NOMO-1 treated with DMSO at 0.1 percent for 48 hours (cell line): ENCODE data around the gene AGR3.

Source experiments
- DNase-seq: peaks from one replicate; lab custom pipeline; 2025; ENCODE audit not compliant: unreplicated experiment; lab: John Stamatoyannopoulos, UW

The AGR3 gene

GRCh38 chr7:16838386-16838785 lies 43.4 kb downstream of the AGR3 start:
- no peak for DNase-seq

- no peak for DNase-seq
Observed at GRCh38 chr7:16836481-16836880, 45.3 kb downstream of the AGR3 start.

GRCh38 chr7:16833373-16833772 lies 48.4 kb downstream of the AGR3 start:
- no peak for DNase-seq

DNA sequence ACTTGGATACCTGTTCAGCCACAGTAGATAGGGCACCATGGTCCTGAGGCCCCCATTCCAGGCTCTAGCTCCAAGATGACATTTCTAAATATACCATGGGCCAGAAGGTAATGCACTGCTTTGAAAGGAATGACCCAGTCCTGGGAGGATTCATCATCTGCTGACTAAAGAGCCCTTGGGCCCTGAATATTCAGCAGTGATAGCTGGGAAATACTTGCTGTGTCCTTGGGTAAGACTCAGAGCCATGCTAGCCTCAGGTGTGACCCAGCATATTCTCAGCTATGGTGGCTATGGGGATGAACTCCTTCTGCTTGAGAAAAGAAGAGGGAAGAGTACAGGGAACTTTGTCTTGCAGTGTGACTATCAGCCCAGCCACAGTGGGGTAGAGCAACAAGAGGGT lies 55.7 kb downstream of the AGR3 start:
- DNase-seq, result no peak

DNA sequence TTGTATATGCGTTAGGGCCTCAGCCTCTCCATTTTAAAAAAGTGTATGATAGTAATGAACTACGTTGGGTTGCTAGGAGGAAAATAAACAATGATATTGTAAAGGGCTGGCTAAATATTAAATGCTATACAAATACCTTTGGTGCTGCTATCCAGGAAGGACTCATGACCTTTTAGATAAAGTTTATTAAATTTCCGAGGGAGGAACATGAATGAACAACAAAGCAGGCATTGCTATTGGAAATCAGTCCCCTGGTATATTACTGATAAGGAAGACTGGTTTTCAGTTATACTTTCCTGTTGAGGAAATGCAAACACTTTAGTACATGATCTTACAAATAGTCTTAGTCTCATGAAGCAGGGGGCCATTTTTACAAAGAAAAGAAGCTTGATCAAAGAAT lies 59.8 kb downstream of the AGR3 start:
- DNase-seq, result no peak

DNA sequence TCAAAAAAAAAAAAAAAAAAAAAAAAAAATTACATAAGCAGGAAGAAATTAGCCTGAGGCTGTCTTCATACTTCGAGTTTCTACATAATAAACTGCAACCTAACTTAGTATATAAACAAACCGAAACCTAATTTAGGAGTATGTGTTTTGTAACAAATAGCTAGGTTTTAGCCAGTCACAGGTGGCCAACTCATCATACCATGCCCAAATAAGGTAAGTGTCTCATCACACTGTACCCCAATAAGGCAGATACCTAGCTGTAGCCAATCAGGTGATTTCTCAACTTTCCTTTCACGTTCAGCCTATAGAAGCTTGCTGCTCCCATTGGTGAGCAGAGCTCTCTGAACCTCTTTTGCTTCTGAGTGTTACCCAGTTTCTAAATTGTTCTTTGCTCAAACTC lies 63.1 kb downstream of the AGR3 start:
- DNase-seq, result no peak

DNA sequence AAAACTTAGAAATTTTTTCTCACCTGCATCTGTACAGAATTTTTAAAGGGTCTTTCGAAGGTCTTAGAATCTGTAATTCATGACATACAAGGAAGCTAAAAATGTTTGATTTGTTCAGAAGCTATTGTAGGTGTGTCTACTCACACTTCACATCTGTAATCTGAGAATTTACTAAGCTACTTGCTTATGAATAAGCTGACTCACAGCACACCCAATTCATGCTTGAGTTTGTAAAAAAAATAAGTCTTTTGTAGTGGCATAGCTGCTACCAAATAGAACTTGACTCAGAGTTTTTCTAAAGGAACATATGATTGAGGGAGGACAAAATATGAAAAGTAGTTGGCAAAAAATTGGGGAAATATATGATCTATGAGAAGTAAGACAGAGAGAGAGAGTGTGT lies 64.2 kb downstream of the AGR3 start:
- DNase-seq, result peak; percentile 12

GRCh38 chr7:16816824-16817223 lies 65.0 kb downstream of the AGR3 start:
- DNase-seq, result peak; percentile 88

DNA sequence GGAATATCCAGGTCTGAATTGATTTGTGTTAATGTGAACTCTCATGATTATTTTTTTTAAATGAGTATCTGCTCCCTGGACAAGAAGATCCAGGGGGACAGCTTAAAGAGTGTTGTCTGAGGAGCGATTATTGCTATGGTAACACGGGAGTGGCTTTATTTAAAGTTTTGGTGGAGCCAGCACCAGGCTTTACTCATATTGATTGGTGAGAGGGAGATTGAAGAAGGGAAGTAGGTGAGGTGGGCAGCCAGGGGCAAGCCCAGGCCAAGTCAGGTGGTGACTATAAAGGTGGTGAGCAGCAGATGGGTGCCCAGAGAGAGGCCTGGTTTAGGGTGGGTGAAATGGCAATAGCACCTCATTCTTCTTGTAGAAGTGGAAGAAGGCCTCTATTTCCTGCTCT lies 66.8 kb downstream of the AGR3 start:
- DNase-seq, result no peak

DNA sequence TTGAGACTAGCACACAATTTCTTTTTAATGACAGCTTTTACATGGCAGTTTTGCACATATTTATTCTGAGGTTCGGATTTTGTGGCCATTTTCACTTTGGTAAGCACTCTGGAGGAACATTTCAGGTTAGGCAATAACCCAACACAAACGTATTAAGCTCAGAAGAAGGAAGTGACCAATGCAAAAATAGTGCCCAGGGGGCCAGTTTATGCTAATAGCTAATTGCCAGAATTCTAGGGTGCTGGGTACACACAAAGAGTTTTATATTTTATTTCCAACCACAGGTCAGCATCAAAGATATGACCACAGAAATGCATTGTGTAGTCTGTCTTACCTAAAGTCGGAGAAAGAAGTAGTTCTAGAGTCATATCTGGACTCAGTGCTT lies 68.6 kb downstream of the AGR3 start:
- peak; percentile 81 for DNase-seq

DNA sequence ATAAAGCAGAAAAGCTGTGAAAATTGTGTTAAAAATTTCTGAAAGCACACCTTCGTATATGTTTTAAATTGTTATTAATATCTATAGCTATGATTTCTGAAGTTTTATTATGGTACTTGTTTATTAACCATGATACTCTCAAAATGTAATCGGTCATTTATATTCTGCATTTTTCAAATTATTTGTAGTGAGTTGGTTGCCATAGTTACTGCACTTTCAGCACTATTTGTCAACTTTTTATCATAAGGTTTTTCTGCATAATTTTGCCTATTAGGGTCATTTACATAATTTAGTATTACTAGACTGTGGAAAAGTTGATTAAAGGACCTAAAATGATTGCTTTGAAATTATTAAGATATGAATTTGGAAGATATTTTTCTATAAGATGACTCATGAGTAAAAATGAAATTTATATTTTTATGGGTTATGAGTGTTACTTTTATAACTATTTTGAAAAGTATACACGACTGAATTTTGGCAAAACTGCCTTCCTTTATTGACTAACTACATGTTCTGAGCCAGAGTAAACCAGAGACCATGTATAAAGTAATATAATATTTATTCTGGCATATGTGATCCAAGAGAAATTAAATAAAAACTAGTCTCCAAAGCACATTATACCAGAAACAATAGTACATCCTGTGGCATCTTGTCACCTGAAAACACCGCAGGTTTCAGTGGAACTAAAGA lies 69.1 kb downstream of the AGR3 start:
- DNase-seq, result no peak

DNA sequence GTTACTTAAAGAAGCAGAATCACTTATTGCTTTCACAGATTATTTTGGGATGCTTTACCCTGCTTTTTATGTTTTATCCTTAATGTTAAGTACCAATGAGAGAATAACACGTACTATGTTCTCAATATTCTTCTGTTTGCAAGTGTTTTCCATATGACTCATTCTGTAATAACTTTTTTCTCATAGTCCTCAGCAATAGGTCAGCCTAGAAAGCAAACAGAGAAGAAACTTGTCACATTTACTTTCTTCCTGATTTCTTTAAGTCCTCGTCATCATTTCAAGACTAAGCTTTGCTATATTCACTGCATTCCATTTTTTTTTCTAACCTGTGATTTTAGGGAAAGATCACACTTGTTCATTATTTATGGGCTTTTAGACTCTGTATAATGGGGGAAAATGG lies 70.2 kb downstream of the AGR3 start:
- DNase-seq, result peak; percentile 67

DNA sequence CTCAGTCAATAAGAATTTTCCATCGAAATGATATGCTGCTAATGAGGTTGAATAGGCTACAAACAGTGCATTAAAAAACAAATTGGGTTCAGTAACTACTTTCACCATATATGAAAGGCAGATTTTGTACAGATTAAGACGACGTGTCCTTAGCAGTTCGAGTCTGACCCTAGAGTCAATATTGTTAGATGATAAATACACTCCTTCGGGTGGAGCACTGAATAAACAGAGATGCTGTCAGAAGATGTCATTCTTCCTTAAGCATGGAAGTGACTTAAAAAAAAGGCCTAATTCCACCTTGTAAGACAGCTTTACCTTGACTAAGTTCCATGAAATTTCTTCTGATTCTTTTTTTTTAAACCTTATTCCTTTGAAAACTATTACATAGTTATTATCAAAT lies 71.2 kb downstream of the AGR3 start:
- DNase-seq, result no peak

GRCh38 chr7:16810112-16810511 lies 71.7 kb downstream of the AGR3 start:
- DNase-seq, result no peak
